HepG2 (cell line): ENCODE results near the gene PTPN14. TPM values are rescaled to one million over a fixed set of nuclear protein-coding genes. Genes with fewer than 3 reads are reported as not detected.

ENCODE experiments used
- AKNA ChIP-seq: sonication (generic); formaldehyde crosslinking; IDR thresholded peaks from 2 replicates; pipeline ENCODE4 v1.4.0; 2020; ENCODE audit warnings: missing genetic modification reagents, borderline replicate concordance
- CENPT ChIP-seq: sonication (generic); formaldehyde crosslinking; IDR thresholded peaks from 2 replicates; pipeline ENCODE4 v1.8.0; 2022; ENCODE audit warnings: low read depth, mild to moderate bottlenecking, moderate library complexity, missing genetic modification reagents
- EHMT2 ChIP-seq: fragments of 200-600 bp; sonication (generic); IDR thresholded peaks from 2 replicates; pipeline ENCODE4 v1.7.0; 2017; ENCODE audit warnings: antibody characterized with exemption, low read depth, low read length, borderline replicate concordance
- ELK4 ChIP-seq: sonication (generic); formaldehyde crosslinking; IDR thresholded peaks from 2 replicates; pipeline ENCODE4 v1.9.0; 2021; ENCODE audit warnings: missing genetic modification reagents, borderline replicate concordance
- HNRNPUL1 ChIP-seq: fragments of 200-400 bp; formaldehyde crosslinking; IDR thresholded peaks from 2 replicates; pipeline ENCODE4 v1.6.1; 2017; ENCODE audit warnings: low read depth, mild to moderate bottlenecking, low read length, moderate library complexity
- NR2F6 ChIP-seq, 2 experiments: IDR thresholded peaks; 2 replicates each; pipeline ENCODE4 v1.6.1; 2016; ENCODE audit warnings: antibody characterized with exemption in 1 of 2, mild to moderate bottlenecking in 1 of 2
- PATZ1 ChIP-seq: sonication (generic); formaldehyde crosslinking; IDR thresholded peaks from 2 replicates; pipeline ENCODE4 v1.4.0; 2020; ENCODE audit warnings: missing genetic modification reagents
- PHB2 ChIP-seq: fragments of 450-650 bp; IDR thresholded peaks from 2 replicates; pipeline ENCODE4 v1.6.1; 2018; ENCODE audit not compliant: partially characterized antibody
- SMC3 ChIP-seq: IDR thresholded peaks from 2 replicates; pipeline ENCODE4 v1.6.1; 2011; ENCODE audit warnings: low read length, improper control_type of control experiment
- ZBTB7B ChIP-seq: sonication (generic); formaldehyde crosslinking; IDR thresholded peaks from 2 replicates; pipeline ENCODE4 v1.4.0; 2020; ENCODE audit warnings: missing genetic modification reagents
- ZNF350 ChIP-seq: sonication (generic); formaldehyde crosslinking; IDR thresholded peaks from 2 replicates; pipeline ENCODE4 v1.4.0; 2020; ENCODE audit warnings: mild to moderate bottlenecking, low read depth, missing genetic modification reagents, borderline replicate concordance
- ZNF569 ChIP-seq: sonication (generic); formaldehyde crosslinking; IDR thresholded peaks from 2 replicates; pipeline ENCODE4 v1.5.0; 2020; ENCODE audit warnings: mild to moderate bottlenecking, missing genetic modification reagents, moderate library complexity, borderline replicate concordance
- polyA plus RNA-seq, 8 experiments: library from polyadenylated mRNA; depleted of rRNA in 3 of 8; stranded (reverse) in 7 of 8; unstranded in 1 of 8; fragments of >200 nt; fragmentation: Illumina TruSeq in 4 of 8; extraction: Trizol in 4 of 8; gene quantifications; 2 replicates each; pipeline versions ENCODE4 v1.2.1 to v1.2.3, GENCODE V29; 2011 to 2016; ENCODE audit warnings: low read depth in 4 of 8, missing spikeins in 1 of 8, mixed read lengths in 1 of 8; ENCODE audit not compliant: insufficient read depth in 1 of 8
- total RNA-seq, 5 experiments: library from RNA; depleted of rRNA; stranded (reverse); fragments of >200 nt; fragmentation: Illumina TruSeq; extraction: Trizol; gene quantifications; 2 replicates each; pipeline ENCODE4 v1.2.3, GENCODE V29; 2016; ENCODE audit warnings: low read depth in 1 of 5
- TF ChIP-seq, protein P1 (sequence below): sonication (generic); formaldehyde crosslinking; conservative IDR thresholded peaks from 2 replicates; pipeline ENCODE4 v1.4.0; 2020; ENCODE audit warnings: mild to moderate bottlenecking, missing genetic modification reagents, moderate library complexity

Gene PTPN14
- total and polyA plus RNA-seq, 2 of the 13 experiments (the other 11 are each of a cell fraction or from before 2014, with no cell fraction given): 3.9 to 4.7 TPM

DNA sequence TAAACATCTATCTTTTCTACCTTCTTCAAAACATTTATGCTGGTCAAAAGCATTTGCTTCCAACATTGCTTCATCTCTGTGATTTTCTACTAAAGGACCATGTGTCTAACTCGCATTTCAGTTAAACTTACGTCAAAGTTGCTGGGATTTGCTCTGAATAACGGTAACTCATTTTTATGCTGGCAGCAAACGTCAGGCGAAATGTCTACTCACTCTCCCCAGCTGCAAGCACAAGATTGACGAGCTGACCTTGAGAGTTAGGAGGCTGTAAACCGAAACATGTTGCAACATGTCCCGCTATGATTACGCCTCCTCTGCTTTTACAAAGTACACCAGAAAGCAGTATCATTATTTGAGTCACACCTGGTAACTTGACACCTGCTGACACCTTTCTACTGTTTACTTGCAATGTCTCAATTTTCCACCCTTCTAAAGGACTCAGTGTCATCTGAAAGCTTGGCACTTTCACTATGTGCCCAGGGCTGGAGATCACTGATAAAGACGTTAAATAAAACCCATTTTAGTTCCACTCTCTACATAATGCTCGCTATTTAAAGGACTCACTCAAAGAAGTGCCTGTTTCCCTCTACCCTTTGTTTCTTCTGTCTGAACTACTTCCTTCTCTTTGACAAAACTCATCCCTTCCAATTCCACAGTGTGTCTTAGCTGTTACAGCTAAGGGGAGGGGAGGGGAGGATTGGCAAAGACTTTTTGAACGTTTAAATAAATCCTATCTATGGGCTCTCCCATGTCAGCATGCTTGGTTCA, 111.9 kb downstream of the PTPN14 start (continued):
- TF ChIP-seq AKNA (CRISPR knock-in tag) (no peak), ZBTB7B (CRISPR knock-in tag) (no peak), CENPT (CRISPR knock-in tag) (no peak), NR2F6 (IDR thresholded peaks at IDR 0.05) (no peak), NR2F6 (CRISPR knock-in tag; IDR thresholded peaks at IDR 0.05) (peak; percentile 41; the same call in 1 of the 2 replicates), ZNF350 (no peak), SMC3 (peak; percentile 35; the same call in 1 of the 2 replicates), EHMT2 (no peak), PHB2 (no peak), HNRNPUL1 (no peak), ELK4 (CRISPR knock-in tag) (no peak), ZNF569 (no peak), PATZ1 (CRISPR knock-in tag) (no peak; the same call in 1 of the 2 replicates)
- TF ChIP-seq, protein P1, sequence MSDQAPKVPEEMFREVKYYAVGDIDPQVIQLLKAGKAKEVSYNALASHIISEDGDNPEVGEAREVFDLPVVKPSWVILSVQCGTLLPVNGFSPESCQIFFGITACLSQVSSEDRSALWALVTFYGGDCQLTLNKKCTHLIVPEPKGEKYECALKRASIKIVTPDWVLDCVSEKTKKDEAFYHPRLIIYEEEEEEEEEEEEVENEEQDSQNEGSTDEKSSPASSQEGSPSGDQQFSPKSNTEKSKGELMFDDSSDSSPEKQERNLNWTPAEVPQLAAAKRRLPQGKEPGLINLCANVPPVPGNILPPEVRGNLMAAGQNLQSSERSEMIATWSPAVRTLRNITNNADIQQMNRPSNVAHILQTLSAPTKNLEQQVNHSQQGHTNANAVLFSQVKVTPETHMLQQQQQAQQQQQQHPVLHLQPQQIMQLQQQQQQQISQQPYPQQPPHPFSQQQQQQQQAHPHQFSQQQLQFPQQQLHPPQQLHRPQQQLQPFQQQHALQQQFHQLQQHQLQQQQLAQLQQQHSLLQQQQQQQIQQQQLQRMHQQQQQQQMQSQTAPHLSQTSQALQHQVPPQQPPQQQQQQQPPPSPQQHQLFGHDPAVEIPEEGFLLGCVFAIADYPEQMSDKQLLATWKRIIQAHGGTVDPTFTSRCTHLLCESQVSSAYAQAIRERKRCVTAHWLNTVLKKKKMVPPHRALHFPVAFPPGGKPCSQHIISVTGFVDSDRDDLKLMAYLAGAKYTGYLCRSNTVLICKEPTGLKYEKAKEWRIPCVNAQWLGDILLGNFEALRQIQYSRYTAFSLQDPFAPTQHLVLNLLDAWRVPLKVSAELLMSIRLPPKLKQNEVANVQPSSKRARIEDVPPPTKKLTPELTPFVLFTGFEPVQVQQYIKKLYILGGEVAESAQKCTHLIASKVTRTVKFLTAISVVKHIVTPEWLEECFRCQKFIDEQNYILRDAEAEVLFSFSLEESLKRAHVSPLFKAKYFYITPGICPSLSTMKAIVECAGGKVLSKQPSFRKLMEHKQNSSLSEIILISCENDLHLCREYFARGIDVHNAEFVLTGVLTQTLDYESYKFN (CRISPR knock-in tag): peak; percentile 71
